SIG-M5 treated with dmso at 0.1 percent for 504 hours (cell line): ENCODE data around the gene CTIF.
"Not testable (repeated sequence)": the region's sequence is repeated elsewhere in the genome, so short reads cannot be mapped to it uniquely, and the experiment has no call there.

Source experiments
- DNase-seq: peaks from one replicate; lab custom pipeline; 2025; ENCODE audit not compliant: unreplicated experiment; lab: John Stamatoyannopoulos, UW

Gene CTIF

GRCh38 chr18:48638896-48639771 lies 100.3 kb downstream of the CTIF start:
- no peak for DNase-seq

GRCh38 chr18:48639772-48640432 lies 101.1 kb downstream of the CTIF start:
- no peak for DNase-seq

GRCh38 chr18:48640566-48641270 lies 101.9 kb downstream of the CTIF start:
- no peak for DNase-seq

GRCh38 chr18:48641981-48642380 lies 103.2 kb downstream of the CTIF start:
- no peak for DNase-seq

- DNase-seq: no peak
These were observed 103.7 kb downstream of the CTIF start for GRCh38 chr18:48642503-48642902.

- DNase-seq: no peak
These were observed 104.4 kb downstream of the CTIF start for GRCh38 chr18:48643262-48643661.

- no peak for DNase-seq
These were observed 105.2 kb downstream of the CTIF start for GRCh38 chr18:48644029-48644428.

GRCh38 chr18:48645427-48646002 lies 106.7 kb downstream of the CTIF start:
- DNase-seq: no peak

- no peak for DNase-seq
These were observed 108.1 kb downstream of the CTIF start for GRCh38 chr18:48646976-48647375.

GRCh38 chr18:48649231-48649630 lies 110.4 kb downstream of the CTIF start:
- no peak for DNase-seq

- DNase-seq: not testable (repeated sequence)
These were observed 115.8 kb downstream of the CTIF start for GRCh38 chr18:48654591-48654990.

- DNase-seq: no peak
These were observed 116.7 kb downstream of the CTIF start for GRCh38 chr18:48655508-48655907.

GRCh38 chr18:48656176-48656575 lies 117.3 kb downstream of the CTIF start:
- DNase-seq: no peak

- DNase-seq: no peak
These were observed 117.8 kb downstream of the CTIF start for GRCh38 chr18:48656582-48656981.

- DNase-seq: no peak
These were observed 118.8 kb downstream of the CTIF start for GRCh38 chr18:48657447-48658120.

- DNase-seq: no peak
These were observed 119.9 kb downstream of the CTIF start for GRCh38 chr18:48658721-48659120.

GRCh38 chr18:48659188-48660009 lies 120.6 kb downstream of the CTIF start:
- DNase-seq: no peak

- no peak for DNase-seq
These were observed 121.8 kb downstream of the CTIF start for GRCh38 chr18:48660346-48661228.

GRCh38 chr18:48661421-48661820 lies 122.6 kb downstream of the CTIF start:
- DNase-seq: no peak
